Karpas-422 (cell line): Measurements from ENCODE around the gene SYPL1. TPM values are rescaled to one million over a fixed set of nuclear protein-coding genes. Genes with fewer than 3 reads are reported as not detected.
A peak's percentile ranks its signal among the peaks of the same experiment; 100 is the strongest.

Experiments
- DNase-seq: peaks from one replicate; pipeline ENCODE4 v3.0.0-alpha.2; 2015
- H2AFZ ChIP-seq: fragments of 200-600 bp; sonication (generic); 2 replicates; pipeline ENCODE4 v1.6.1; 2014; ENCODE audit warnings: antibody characterized with exemption, low read length, mixed read lengths
- H3K27ac ChIP-seq: fragments of 200-600 bp; sonication (generic); 2 replicates; pipeline ENCODE4 v1.5.1; 2014; ENCODE audit warnings: mild to moderate bottlenecking, low read length, moderate library complexity
- H3K27me3 ChIP-seq: fragments of 200-600 bp; sonication (generic); 2 replicates; pipeline ENCODE4 v1.6.1; 2014; ENCODE audit warnings: low read length, mixed read lengths
- H3K36me3 ChIP-seq: fragments of 200-600 bp; sonication (generic); 2 replicates; pipeline ENCODE4 v1.6.1; 2014; ENCODE audit warnings: low read length, mixed read lengths; ENCODE audit not compliant: insufficient read depth
- H3K4me1 ChIP-seq: fragments of 200-600 bp; sonication (generic); 2 replicates; pipeline ENCODE4 v1.6.1; 2014; ENCODE audit warnings: mild to moderate bottlenecking, low read length, mixed read lengths
- H3K4me2 ChIP-seq: fragments of 200-600 bp; sonication (generic); 2 replicates; pipeline ENCODE4 v1.6.1; 2014; ENCODE audit warnings: low read length, low read depth, mild to moderate bottlenecking; ENCODE audit not compliant: poor library complexity, severe bottlenecking
- H3K4me3 ChIP-seq: fragments of 200-600 bp; sonication (generic); 2 replicates; pipeline ENCODE4 v1.5.1; 2014; ENCODE audit warnings: mild to moderate bottlenecking, antibody characterized with exemption, low read length, mixed read lengths
- H3K79me2 ChIP-seq: fragments of 200-600 bp; sonication (generic); 2 replicates; pipeline ENCODE4 v1.6.1; 2014; ENCODE audit warnings: mild to moderate bottlenecking, low read length, mixed read lengths
- H3K9ac ChIP-seq: fragments of 200-600 bp; sonication (generic); 2 replicates; pipeline ENCODE4 v1.6.0; 2014; ENCODE audit warnings: low read length
- H3K9me2 ChIP-seq: fragments of 200-600 bp; sonication (generic), shearing (Covaris generic); replicated peaks from 2 replicates; pipeline ENCODE4 v1.6.0; 2014; ENCODE audit warnings: mild to moderate bottlenecking, low read length, moderate library complexity; ENCODE audit not compliant: insufficient read depth
- H3K9me3 ChIP-seq: fragments of 300-700, 200-600 bp; sonication (generic); 2 replicates; pipeline ENCODE4 v1.6.1; 2014; ENCODE audit warnings: low read length, mixed read lengths
- H4K20me1 ChIP-seq: fragments of 200-600 bp; sonication (generic); 2 replicates; pipeline ENCODE4 v1.6.1; 2014; ENCODE audit warnings: mild to moderate bottlenecking, antibody characterized with exemption, low read length, low read depth; ENCODE audit not compliant: insufficient read depth
- total RNA-seq: library from RNA; depleted of rRNA; stranded (reverse); fragments of >200 nt; shearing (Covaris generic); gene quantifications from 2 replicates; pipeline ENCODE4 v1.2.3, GENCODE V29; 2014; ENCODE audit warnings: low replicate concordance

The SYPL1 gene
- total RNA-seq, 1 experiment from 2014 or later, result 251 TPM

DNA sequence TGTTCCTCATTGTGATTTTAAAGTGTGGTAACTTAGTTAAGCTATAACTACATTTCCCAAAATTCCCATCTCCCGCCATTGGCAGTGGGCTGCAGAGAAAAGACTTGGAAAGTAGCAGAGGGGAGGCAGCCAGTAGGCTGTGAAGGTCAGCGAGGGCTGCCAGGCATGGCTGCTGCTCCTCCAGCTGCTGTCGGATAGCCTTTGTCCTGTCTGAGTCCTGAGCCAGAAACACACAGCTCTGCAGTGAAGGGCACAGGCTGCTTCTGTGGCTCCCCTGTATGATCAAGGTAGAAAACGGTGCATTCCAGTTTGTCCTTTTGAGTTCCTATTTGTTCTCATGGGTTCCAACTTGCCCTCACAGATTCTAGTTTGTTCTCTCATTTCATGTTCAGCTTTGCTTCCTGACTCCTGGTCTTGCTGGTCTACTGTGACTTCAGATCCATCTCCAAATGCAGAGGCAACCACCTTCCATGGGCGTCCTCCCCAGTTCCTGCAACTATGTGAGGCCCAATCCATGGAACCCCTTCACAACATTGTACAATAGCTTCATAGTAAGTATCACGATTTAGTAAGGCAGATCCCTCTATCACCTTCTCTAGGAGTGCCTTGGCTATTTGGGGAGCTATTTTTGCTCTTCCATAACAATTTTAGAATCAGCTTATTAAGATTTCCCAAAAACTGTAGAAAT, 31.7 kb downstream of the SYPL1 start:
- H3K4me3 ChIP-seq, result no peak overlapping the region
- peaks cover 94% of the 10 kb centered on the region for H3K4me1 ChIP-seq

DNA sequence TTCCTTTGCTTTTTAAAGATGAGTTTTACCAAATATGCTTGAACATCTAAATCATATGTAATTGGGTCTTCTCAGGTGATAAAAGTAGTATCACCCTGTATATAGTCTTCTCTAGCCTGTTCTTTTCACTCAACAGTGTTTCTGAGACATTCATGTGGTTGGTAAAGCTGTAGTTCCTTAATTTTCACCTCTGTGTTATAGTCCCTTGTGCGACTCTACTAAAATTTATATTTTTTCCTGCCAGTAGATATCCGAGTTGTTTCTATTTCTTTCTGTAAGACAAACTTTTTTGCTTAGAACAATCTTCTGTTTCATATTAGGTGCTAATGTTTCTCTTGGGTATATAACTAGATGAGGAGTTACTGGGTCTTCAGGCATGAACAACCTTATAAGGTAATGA, 35.6 kb downstream of the SYPL1 start:
- peak; percentile 65 for DNase-seq
- Histone ChIP-seq H3K9ac (peak overlapping the region; percentile 39), H3K4me2 (peak overlapping the region; percentile 48), H3K4me1 (peaks cover 95% of the 10 kb centered on the region), H3K27ac (peak overlapping the region; percentile 99), H4K20me1 (no peaks in the 10 kb centered on the region), H3K79me2 (no peaks in the 10 kb centered on the region), H2AFZ (no peak overlapping the region), H3K9me2 (no peaks in the 10 kb centered on the region), H3K27me3 (no peaks in the 10 kb centered on the region), H3K9me3 (no peaks in the 10 kb centered on the region), H3K36me3 (no peaks in the 10 kb centered on the region), H3K4me3 (peak overlapping the region; percentile 12; the same call in 1 of the 2 replicates)

More for the DNA sequence above, 31.7 kb downstream of the SYPL1 start:
- H3K4me2 ChIP-seq, result no peak overlapping the region
- peak overlapping the region; percentile 99 for H3K27ac ChIP-seq
- no peaks in the 10 kb centered on the region for H3K79me2 ChIP-seq
- H3K36me3 ChIP-seq, result peaks cover 2% of the 10 kb centered on the region; the same call in 1 of the 2 replicates
- no peaks in the 10 kb centered on the region for H4K20me1 ChIP-seq
- peak; percentile 63 for DNase-seq
- H3K9me3 ChIP-seq, result no peaks in the 10 kb centered on the region
- peak overlapping the region; percentile 32; the same call in 1 of the 2 replicates for H3K9ac ChIP-seq
- no peaks in the 10 kb centered on the region for H3K27me3 ChIP-seq
- H3K9me2 ChIP-seq, result no peaks in the 10 kb centered on the region
- H2AFZ ChIP-seq, result no peak overlapping the region

DNA sequence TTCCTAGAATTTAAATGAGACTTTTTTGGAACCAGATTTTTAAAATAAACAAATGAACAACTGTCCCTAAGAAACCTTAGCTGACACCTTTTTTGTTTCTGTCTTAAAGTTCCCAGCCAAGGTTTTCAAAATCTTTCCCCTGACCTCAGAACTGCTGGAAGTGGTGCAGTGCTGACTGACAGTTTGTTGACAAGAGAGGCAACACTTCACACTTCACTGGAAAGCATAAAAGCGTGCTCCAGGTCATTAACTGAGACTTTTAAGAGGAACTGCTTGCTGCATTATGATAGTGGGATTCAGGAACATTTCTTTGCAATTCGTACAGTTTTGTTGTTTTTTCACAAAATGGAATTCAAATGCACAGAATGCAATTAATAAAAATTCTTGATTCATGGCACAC, 36.2 kb downstream of the SYPL1 start:
- Histone ChIP-seq H4K20me1 (no peaks in the 10 kb centered on the region), H3K9ac (peak overlapping the region; percentile 39), H3K9me2 (no peaks in the 10 kb centered on the region), H3K36me3 (no peaks in the 10 kb centered on the region), H3K79me2 (no peaks in the 10 kb centered on the region), H2AFZ (no peak overlapping the region), H3K9me3 (no peaks in the 10 kb centered on the region), H3K27ac (peak overlapping the region; percentile 99), H3K27me3 (no peaks in the 10 kb centered on the region), H3K4me3 (peak overlapping the region; percentile 12; the same call in 1 of the 2 replicates), H3K4me2 (peak overlapping the region; percentile 48), H3K4me1 (peaks cover 98% of the 10 kb centered on the region)
- DNase-seq, result peak; percentile 70

DNA sequence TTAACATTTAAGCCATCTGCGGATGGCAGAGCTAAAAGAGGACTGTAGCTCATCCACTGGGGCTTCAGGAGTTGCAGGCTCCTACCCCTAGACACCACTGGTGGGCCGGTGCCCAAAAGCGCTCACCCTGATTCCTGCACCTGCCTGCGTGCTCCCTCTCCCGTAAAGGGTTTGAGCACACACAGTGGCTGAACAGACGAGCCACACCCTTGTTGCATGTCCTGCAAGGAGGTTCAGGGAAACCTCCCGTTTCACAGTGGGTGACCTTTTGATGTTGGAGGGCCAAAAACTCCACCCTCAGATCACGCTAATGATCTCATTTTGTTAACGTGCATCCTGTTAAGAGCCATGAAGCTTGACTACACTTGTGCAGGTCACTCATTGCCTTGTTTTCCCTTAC, 37.9 kb downstream of the SYPL1 start:
- Histone ChIP-seq H4K20me1 (no peaks in the 10 kb centered on the region), H2AFZ (no peak overlapping the region), H3K4me2 (peak overlapping the region; percentile 70), H3K9ac (peak overlapping the region; percentile 72), H3K27ac (peak overlapping the region; percentile 99), H3K36me3 (no peaks in the 10 kb centered on the region), H3K79me2 (no peaks in the 10 kb centered on the region), H3K9me2 (no peaks in the 10 kb centered on the region), H3K4me1 (peaks cover 99% of the 10 kb centered on the region), H3K4me3 (peak overlapping the region; percentile 35; the same call in 1 of the 2 replicates), H3K9me3 (no peaks in the 10 kb centered on the region), H3K27me3 (no peaks in the 10 kb centered on the region)
- peak; percentile 82 for DNase-seq

DNA sequence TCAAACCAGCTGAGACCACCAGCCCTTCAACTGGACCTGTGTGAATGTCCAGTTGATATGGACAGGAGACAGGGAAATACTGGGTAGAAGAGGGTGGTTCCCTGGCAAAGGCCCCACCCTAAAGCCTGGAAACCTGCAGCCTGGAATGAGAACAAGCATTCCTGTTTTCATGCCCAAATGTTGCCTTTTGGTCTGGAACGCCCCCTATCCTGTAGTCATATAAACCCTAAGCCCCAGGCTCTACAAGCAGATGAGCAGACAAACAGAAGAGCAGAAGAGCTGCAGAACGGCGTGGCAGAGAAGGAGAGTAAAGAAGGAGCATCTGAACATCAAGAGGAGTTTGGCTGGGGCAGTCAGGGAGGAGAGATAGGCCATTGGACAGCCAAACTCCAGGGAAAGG, 38.4 kb downstream of the SYPL1 start:
- no peak overlapping the region for H2AFZ ChIP-seq
- peak overlapping the region; percentile 35; the same call in 1 of the 2 replicates for H3K4me3 ChIP-seq
- peak overlapping the region; percentile 72 for H3K9ac ChIP-seq

DNA sequence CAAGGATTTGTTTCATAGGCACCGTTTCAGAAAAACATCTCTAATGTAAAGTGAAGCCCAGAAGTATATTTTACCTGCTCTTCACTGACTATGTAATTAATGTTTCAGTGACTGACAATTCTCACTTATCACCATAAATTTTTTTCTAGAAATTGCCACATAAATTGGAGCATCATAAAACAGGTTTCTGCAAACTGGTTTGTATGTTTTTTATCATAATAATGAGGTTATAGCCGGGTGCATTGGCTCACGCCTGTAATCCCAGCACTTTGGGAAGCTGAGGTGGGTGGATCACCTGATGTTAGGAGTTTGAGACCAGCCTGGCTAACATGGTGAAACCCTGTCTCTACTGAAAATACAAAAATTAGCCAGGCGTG, 39.4 kb downstream of the SYPL1 start:
- Histone ChIP-seq H3K79me2 (no peaks in the 10 kb centered on the region), H3K4me1 (peaks cover 100% of the 10 kb centered on the region), H3K9me2 (no peaks in the 10 kb centered on the region), H3K4me2 (peak overlapping the region; percentile 70), H3K9me3 (no peaks in the 10 kb centered on the region), H3K4me3 (no peak overlapping the region), H3K27me3 (no peaks in the 10 kb centered on the region), H3K9ac (peak overlapping the region; percentile 72), H2AFZ (no peak overlapping the region), H3K36me3 (no peaks in the 10 kb centered on the region), H4K20me1 (no peaks in the 10 kb centered on the region), H3K27ac (peak overlapping the region; percentile 99)
- DNase-seq, result no peak

More for the DNA sequence above, 38.4 kb downstream of the SYPL1 start:
- Histone ChIP-seq H4K20me1 (no peaks in the 10 kb centered on the region), H3K27ac (peak overlapping the region; percentile 99), H3K36me3 (no peaks in the 10 kb centered on the region), H3K9me3 (no peaks in the 10 kb centered on the region), H3K9me2 (no peaks in the 10 kb centered on the region), H3K4me2 (peak overlapping the region; percentile 70), H3K4me1 (peaks cover 99% of the 10 kb centered on the region), H3K79me2 (no peaks in the 10 kb centered on the region), H3K27me3 (no peaks in the 10 kb centered on the region)
- DNase-seq, result peak; percentile 71

DNA sequence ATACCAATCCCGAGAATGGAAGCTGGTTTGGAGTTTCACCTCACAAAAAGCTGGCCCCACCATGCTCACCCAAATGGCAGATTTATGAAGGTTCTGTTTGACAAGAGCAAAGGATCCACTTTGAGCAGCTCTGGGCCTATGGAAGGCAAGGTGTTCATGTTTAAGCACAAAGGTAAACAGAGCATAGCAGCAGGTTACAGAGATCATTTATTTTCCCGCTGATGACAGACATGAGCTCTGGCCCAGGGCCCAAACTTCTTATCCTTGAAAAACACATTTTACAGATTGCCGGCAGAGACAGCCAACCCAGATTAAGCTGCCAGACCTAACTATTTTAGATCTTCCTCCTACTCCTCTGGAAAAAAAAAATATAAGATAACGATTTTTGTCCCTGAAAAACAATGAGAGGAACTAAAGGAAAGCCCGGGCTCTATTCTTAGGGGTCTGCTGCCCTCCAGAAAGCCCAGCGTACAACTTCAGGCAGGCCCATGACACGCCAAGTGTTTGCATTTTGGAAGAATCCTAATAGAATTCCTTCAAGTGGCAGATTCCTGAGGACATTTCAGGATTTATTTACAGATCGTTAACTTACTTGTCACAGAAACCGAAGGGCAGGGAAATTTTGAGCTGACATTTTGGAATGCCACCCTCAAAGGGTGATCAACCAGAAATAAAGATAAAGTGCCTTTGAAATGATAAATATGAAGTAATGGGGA, 40.0 kb downstream of the SYPL1 start:
- H3K36me3 ChIP-seq, result no peaks in the 10 kb centered on the region
- H3K4me3 ChIP-seq, result peak overlapping the region; percentile 28
- H3K27me3 ChIP-seq, result no peaks in the 10 kb centered on the region
- no peak for DNase-seq
- H3K9ac ChIP-seq, result peak overlapping the region; percentile 72
- H3K4me1 ChIP-seq, result peaks cover 100% of the 10 kb centered on the region
- peak overlapping the region; percentile 70 for H3K4me2 ChIP-seq
- H3K27ac ChIP-seq, result peak overlapping the region; percentile 99
- no peak overlapping the region for H2AFZ ChIP-seq
- H3K9me2 ChIP-seq, result no peaks in the 10 kb centered on the region
- no peaks in the 10 kb centered on the region for H4K20me1 ChIP-seq
- H3K79me2 ChIP-seq, result no peaks in the 10 kb centered on the region
- no peaks in the 10 kb centered on the region for H3K9me3 ChIP-seq

DNA sequence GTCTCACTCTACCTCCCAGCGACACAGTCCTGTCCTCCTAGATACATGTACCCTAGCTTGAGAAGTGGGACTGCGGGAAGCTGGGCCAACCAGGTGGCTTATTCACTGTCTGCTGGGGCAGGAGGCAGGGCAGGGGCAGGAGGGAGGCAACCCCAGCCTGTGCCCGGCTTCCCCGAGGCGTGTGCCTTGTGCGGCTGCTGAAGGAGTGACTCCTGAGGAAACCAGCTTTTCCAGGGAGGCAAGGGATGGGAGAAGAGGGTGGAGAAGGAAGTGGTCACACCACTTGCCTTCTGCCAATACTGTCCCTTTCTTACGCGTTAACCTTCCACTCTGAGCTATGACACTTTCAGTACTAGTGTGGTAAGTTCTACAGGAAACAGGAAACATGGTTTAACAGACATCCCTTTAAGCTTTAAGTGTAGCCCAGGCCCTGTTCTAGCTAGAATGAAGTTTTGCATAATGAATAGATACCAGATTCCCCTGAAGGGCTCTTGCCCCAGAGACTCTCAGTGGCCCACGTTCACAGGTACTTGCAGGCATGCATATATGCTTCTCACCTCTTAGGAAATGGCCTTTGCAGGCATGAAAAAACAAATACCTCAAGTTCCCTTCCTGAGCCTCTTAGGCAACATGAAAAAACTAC, 40.6 kb downstream of the SYPL1 start:
- Histone ChIP-seq H4K20me1 (no peaks in the 10 kb centered on the region), H3K36me3 (no peaks in the 10 kb centered on the region), H3K9ac (peak overlapping the region; percentile 72), H3K9me3 (no peaks in the 10 kb centered on the region), H3K27me3 (no peaks in the 10 kb centered on the region), H3K4me2 (peak overlapping the region; percentile 70), H3K4me1 (peaks cover 100% of the 10 kb centered on the region), H2AFZ (no peak overlapping the region), H3K9me2 (no peaks in the 10 kb centered on the region), H3K79me2 (no peaks in the 10 kb centered on the region), H3K27ac (peak overlapping the region; percentile 99), H3K4me3 (peak overlapping the region; percentile 44)
- DNase-seq, result peak; percentile 95
